ENCODE data around the gene GRIA2. TPM values are rescaled to one million over a fixed set of nuclear protein-coding genes. Genes with fewer than 3 reads are reported as not detected.

The GRIA2 gene
- total RNA-seq, 2 donors from 2014 or later = not detected

DNA sequence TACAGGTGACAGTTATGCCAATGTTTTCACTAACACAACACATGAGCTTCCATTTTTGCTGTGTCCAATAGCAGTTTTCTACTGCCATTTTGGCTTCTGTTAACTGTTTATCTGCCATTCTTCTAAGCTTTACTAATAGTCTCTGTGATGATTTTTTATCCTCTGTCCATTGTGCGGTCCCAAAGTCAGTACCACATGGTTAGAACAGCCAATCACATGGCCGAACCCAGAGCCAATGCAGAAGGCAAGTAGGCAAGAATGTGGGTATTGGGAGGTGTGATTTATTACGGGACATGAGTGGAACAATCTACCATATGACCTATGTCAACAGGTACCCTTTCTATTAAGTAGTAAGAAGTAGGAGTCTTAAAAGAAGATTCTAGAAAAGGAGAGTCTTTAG lies 61.5 kb downstream of the GRIA2 start:
- Mint-ChIP-seq H3K4me1 (ENCODE audit: low read depth in 2 of 2) (no peaks in the 10 kb centered on the region), H3K36me3 (no peaks in the 10 kb centered on the region), H3K27ac (no peak overlapping the region), H3K27me3 (no peaks in the 10 kb centered on the region), H3K9me3 (peaks cover 11% of the 10 kb centered on the region), H3K4me3 (no peak overlapping the region)
- no peak for ATAC-seq
- no peak for DNase-seq (ENCODE audit: low spot score)

DNA sequence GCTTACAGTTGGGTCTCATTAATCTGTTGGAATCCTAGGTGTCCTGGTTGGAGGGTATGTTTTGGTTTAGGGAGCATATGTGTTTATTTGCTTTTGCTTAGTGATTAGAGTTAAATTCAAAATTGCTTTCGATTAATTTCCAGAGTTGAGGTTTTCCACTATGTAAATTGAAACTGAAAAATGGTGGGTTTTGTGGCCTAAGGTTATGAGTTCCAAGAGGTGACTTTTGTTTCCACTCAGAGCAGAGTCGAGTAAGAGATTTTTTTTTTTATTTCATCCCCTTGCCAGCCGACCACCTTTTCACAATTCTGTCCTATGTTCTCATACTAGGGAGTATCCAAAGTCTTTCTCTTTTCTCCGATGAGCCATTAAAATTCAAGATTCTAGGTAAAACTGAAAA lies 66.9 kb downstream of the GRIA2 start:
- DNase-seq (ENCODE audit: low spot score) = no peak
- Mint-ChIP-seq H3K27ac (no peak overlapping the region), H3K4me1 (ENCODE audit: low read depth in 2 of 2) (no peaks in the 10 kb centered on the region), H3K4me3 (no peak overlapping the region), H3K36me3 (no peaks in the 10 kb centered on the region), H3K27me3 (no peaks in the 10 kb centered on the region), H3K9me3 (no peaks in the 10 kb centered on the region)
- ATAC-seq = no peak

DNA sequence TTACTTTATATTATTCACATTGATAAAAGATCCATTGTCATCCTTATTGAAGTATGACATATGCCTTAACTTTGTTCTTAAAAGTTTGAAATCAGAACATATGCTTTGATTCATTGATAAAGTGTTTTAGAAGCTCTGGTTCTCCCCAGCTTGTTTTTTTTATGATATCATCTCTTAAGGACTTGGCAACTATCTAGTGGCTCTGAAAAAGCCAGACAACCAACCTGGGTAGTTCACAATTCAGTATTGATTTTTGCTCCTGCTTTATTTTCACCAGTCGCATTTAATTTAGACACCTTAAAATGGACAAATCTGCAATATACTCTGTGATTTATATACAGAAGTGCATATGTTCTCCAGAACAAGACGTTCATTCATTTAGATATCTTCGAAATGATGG lies 70.1 kb downstream of the GRIA2 start:
- Mint-ChIP-seq H3K27me3 (no peaks in the 10 kb centered on the region), H3K36me3 (no peaks in the 10 kb centered on the region), H3K4me1 (ENCODE audit: low read depth in 2 of 2) (no peaks in the 10 kb centered on the region), H3K27ac (no peak overlapping the region), H3K9me3 (peaks cover 2% of the 10 kb centered on the region), H3K4me3 (no peak overlapping the region)
- DNase-seq (ENCODE audit: low spot score) (no peak), ATAC-seq (no peak)

DNA sequence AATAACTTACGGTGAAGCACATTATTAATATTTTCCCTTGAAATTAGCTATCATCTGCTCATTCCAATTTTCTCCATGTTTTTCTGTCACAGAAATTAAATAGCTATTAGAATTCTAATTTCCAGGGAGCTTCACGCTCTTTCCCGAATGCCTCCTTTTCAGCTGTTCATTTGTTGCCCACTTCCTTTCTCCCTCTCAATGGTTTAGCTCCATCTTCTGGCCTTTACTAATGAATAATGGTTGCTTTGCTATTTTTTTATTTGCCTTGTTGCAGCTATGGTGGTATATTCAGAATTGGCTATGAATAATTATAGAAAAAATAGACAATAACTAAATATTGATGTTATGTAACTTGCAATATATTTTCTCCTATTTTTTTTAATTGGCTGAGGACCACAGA lies 70.5 kb downstream of the GRIA2 start:
- Mint-ChIP-seq H3K27me3 (no peaks in the 10 kb centered on the region), H3K9me3 (peaks cover 2% of the 10 kb centered on the region), H3K36me3 (no peaks in the 10 kb centered on the region), H3K4me1 (ENCODE audit: low read depth in 2 of 2) (no peaks in the 10 kb centered on the region), H3K4me3 (no peak overlapping the region), H3K27ac (no peak overlapping the region)
- DNase-seq (ENCODE audit: low spot score) (no peak), ATAC-seq (no peak)

DNA sequence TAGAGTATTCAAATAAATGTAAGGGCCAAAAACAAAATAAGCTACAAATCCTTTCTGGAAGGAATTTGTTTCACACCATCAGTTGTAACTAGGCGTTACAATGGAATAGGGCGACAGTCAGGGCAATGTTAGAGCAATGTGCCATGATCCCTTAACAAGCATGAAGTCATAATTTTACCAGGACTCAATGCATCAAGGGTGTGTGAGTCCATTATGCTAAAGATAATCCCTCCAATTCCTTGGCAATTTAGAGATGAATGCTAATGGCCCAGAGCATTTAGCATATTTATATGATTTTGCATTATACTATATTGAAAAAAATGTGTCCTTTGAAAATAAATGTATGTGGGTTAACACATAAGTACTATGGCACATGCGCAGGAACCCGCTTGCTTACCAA lies 73.1 kb downstream of the GRIA2 start:
- Mint-ChIP-seq H3K9me3 (peaks cover 5% of the 10 kb centered on the region), H3K27ac (no peak overlapping the region), H3K27me3 (no peaks in the 10 kb centered on the region), H3K4me3 (no peak overlapping the region), H3K36me3 (no peaks in the 10 kb centered on the region), H3K4me1 (ENCODE audit: low read depth in 2 of 2) (no peaks in the 10 kb centered on the region)
- no peak for ATAC-seq
- DNase-seq (ENCODE audit: low spot score) = no peak

DNA sequence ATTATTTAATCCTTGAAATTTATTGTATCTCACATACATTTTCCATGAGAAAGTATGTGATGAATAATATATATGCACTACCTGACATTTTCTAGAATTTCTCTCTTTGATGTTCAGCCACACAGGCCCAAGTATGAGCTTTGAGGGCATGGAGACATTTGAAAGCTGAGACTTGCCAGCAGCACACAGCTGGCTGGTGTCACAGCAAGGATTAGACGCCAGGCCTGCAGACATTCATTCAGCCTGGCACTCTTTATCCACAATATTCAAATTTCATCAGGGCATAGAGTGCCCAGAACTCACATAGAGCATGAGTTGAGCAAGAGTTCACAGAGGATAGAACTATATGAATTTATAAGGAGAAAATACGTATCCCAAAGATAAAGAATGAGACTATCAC lies 74.0 kb downstream of the GRIA2 start:
- DNase-seq (ENCODE audit: low spot score) = no peak
- Mint-ChIP-seq H3K36me3 (no peaks in the 10 kb centered on the region), H3K4me1 (ENCODE audit: low read depth in 2 of 2) (no peaks in the 10 kb centered on the region), H3K27ac (no peak overlapping the region), H3K27me3 (no peaks in the 10 kb centered on the region), H3K4me3 (no peak overlapping the region), H3K9me3 (peaks cover 5% of the 10 kb centered on the region)
- ATAC-seq = no peak

DNA sequence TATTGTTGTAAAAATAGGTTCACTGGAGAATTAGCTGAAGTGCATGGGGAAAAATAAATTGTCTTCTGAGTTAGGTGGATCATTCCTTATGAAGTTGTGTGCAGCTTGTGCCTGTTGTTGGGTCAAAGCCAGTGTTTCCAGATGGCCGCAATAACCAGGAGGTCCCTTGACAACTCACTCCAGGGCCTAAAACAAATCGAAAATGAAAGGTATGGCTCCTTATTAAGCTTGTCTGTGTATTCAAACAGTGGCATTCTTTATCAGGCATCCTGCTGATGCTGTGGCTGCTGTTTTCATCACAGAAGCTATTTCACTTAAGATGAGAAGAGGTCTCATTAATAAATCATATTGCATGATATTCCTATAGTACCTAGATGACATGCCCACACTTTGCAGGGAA lies 80.2 kb downstream of the GRIA2 start:
- no peaks in the 10 kb centered on the region for H3K27me3 Mint-ChIP-seq
- peaks cover 12% of the 10 kb centered on the region for H3K9me3 Mint-ChIP-seq
- ATAC-seq = no peak
- H3K4me1 Mint-ChIP-seq (ENCODE audit: low read depth in 2 of 2) = no peaks in the 10 kb centered on the region
- H3K36me3 Mint-ChIP-seq = peaks cover 4% of the 10 kb centered on the region
- no peak for DNase-seq (ENCODE audit: low spot score)
- no peak overlapping the region for H3K4me3 Mint-ChIP-seq
- no peak overlapping the region for H3K27ac Mint-ChIP-seq

DNA sequence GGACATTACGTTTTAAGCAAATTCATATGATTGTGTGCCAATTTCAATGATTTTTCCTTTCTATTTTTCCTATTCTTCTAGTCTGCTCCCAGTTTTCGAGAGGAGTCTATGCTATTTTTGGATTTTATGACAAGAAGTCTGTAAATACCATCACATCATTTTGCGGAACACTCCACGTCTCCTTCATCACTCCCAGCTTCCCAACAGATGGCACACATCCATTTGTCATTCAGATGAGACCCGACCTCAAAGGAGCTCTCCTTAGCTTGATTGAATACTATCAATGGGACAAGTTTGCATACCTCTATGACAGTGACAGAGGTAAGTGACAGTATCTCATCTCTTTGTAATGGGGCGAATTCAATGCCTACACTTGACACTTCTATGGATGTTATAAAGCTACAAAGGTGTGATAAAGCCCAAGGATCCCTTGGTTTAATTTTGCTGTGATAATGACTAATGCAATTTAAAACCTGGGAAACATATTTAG lies 83.0 kb downstream of the GRIA2 start:
- Mint-ChIP-seq H3K27ac (no peak overlapping the region), H3K4me1 (ENCODE audit: low read depth in 2 of 2) (no peaks in the 10 kb centered on the region), H3K4me3 (no peak overlapping the region), H3K9me3 (peaks cover 14% of the 10 kb centered on the region), H3K27me3 (no peaks in the 10 kb centered on the region), H3K36me3 (peaks cover 4% of the 10 kb centered on the region)
- DNase-seq (ENCODE audit: low spot score) = no peak
- ATAC-seq = no peak

DNA sequence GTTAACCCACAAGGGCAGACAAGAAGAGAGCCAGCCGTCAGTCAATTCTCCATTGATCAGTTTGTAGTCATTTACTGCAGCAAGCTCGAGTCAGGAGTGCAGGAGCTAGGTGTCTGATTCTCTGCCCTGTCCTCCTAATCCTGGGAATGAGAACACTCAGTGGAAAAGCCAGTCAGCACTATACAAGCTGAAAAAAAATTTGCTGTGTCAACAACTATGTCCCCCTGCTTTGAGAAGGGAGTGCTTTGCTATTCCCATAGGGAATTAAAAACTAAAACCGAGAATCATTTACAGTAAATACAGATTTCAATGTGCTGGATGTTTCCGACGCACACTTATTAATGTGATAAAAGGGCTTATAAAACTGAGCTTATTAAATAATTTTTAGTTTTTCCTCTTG lies 84.2 kb downstream of the GRIA2 start:
- no peak overlapping the region for H3K4me3 Mint-ChIP-seq
- DNase-seq (ENCODE audit: low spot score) (no peak), ATAC-seq (no peak)
- peaks cover 4% of the 10 kb centered on the region for H3K36me3 Mint-ChIP-seq
- no peaks in the 10 kb centered on the region for H3K27me3 Mint-ChIP-seq
- peaks cover 14% of the 10 kb centered on the region for H3K9me3 Mint-ChIP-seq
- H3K4me1 Mint-ChIP-seq (ENCODE audit: low read depth in 2 of 2) = no peaks in the 10 kb centered on the region
- H3K27ac Mint-ChIP-seq = no peak overlapping the region

DNA sequence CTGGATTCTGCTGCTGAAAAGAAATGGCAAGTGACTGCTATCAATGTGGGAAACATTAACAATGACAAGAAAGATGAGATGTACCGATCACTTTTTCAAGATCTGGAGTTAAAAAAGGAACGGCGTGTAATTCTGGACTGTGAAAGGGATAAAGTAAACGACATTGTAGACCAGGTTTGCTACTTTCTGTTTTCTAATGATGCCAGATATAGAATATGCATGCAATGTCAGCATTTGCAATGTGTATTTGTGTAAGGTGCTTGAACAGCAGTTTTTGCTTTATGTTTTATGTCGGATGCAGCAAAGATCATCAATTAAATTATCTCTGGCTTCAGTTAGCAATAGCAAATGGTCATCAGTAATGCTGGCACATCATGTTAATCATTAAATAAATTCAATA lies 92.2 kb downstream of the GRIA2 start:
- ATAC-seq (no peak), DNase-seq (ENCODE audit: low spot score) (no peak)
- H3K4me3 Mint-ChIP-seq = no peak overlapping the region
- no peak overlapping the region for H3K27ac Mint-ChIP-seq
- peaks cover 0 to 2% of the 10 kb centered on the region in 2 donors for H3K4me1 Mint-ChIP-seq (ENCODE audit: low read depth in 2 of 2)
- no peaks in the 10 kb centered on the region for H3K36me3 Mint-ChIP-seq
- no peaks in the 10 kb centered on the region for H3K27me3 Mint-ChIP-seq
- H3K9me3 Mint-ChIP-seq = peaks cover 6% of the 10 kb centered on the region

DNA sequence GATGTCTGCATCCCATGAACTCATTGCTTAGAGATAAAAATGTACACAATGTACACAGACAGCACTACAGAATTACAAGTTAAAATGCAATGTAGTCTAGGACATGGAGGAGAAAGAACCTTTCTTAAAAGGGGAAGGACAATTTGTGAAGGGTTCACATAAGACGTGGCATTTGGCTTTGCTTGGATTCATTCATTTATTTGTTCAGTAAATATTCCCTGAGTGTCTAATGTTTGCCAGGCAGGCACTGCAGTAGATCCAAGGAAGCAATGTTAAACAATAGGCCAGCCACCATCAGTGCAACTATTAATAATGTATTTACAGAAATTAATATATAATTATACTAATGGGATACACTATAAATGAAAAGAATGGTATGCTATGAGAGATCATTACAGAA lies 94.4 kb downstream of the GRIA2 start:
- Mint-ChIP-seq H3K27me3 (no peaks in the 10 kb centered on the region), H3K9me3 (peaks cover 6% of the 10 kb centered on the region), H3K27ac (no peak overlapping the region), H3K36me3 (no peaks in the 10 kb centered on the region), H3K4me3 (no peak overlapping the region), H3K4me1 (ENCODE audit: low read depth in 2 of 2) (peaks cover 0 to 2% of the 10 kb centered on the region in 2 donors)
- DNase-seq (ENCODE audit: low spot score) = no peak
- ATAC-seq = no peak

DNA sequence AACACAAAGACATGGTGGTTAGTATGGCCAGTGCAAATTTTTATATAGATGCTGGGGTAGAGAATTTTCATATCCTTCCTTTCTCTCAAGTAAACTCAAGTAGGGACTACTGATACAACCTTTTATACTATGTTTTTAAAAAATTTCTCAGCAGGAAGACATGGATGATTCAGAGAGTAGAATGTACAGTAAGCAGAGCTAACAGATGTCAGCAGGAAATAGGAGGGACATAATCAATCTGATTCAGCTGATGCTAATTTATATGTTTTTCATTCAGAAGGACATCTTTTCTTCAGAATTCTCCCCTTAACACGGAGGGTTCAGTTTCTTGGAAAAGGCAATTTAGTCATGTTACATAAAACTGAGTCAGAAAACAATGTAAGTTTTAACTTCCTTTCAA lies 95.4 kb downstream of the GRIA2 start:
- peaks cover 0 to 2% of the 10 kb centered on the region in 2 donors for H3K4me1 Mint-ChIP-seq (ENCODE audit: low read depth in 2 of 2)
- no peak for ATAC-seq
- peaks cover 6% of the 10 kb centered on the region for H3K9me3 Mint-ChIP-seq
- no peak for DNase-seq (ENCODE audit: low spot score)
- H3K27me3 Mint-ChIP-seq = no peaks in the 10 kb centered on the region
- H3K4me3 Mint-ChIP-seq = no peak overlapping the region
- no peaks in the 10 kb centered on the region for H3K36me3 Mint-ChIP-seq
- no peak overlapping the region for H3K27ac Mint-ChIP-seq

DNA sequence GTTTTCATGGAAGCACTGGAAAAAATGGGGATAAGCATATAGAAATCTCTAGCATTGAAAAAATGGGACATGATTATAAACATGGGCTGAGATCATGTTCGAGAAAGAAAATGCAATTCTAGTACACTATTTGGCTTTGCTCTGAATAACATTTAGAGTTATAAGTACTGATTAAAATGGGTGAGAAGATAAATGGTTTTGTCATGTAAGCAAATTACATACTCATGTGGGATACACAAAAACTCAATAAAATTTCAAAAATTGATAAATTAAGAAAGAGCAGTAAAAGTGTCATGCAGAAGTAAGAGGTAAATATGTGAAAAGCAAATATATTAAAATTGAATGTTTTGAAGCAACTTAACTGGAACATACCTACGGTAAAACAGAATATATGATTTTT lies 99.6 kb downstream of the GRIA2 start:
- peaks cover 4% of the 10 kb centered on the region for H3K36me3 Mint-ChIP-seq
- H3K27ac Mint-ChIP-seq = no peak overlapping the region
- no peak for DNase-seq (ENCODE audit: low spot score)
- H3K4me3 Mint-ChIP-seq = no peak overlapping the region
- H3K4me1 Mint-ChIP-seq (ENCODE audit: low read depth in 2 of 2) = no peaks in the 10 kb centered on the region
- no peaks in the 10 kb centered on the region for H3K27me3 Mint-ChIP-seq
- no peak for ATAC-seq
- H3K9me3 Mint-ChIP-seq = peaks cover 12% of the 10 kb centered on the region

DNA sequence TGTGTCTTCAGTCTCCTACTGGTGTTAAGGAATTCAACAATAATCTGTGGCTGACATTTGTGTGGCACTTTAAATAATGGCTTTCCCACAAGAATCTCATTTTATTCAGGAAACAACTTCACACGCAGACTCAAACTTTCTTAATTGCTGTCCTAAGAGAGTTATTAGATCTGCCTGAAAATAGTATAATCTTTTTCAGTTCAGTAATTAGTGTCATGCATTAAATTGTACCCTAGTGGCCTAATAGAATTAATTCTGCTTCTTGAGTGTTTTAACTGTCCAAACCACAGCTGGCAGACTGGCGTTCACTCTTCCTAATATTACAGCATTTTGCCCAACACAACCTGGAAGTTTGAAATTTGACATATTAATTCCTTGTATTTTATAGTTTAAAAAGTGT lies 107.1 kb downstream of the GRIA2 start:
- DNase-seq (ENCODE audit: low spot score) (no peak), ATAC-seq (no peak)
- Mint-ChIP-seq H3K4me3 (no peak overlapping the region), H3K4me1 (ENCODE audit: low read depth in 2 of 2) (no peaks in the 10 kb centered on the region), H3K27ac (no peak overlapping the region), H3K27me3 (no peaks in the 10 kb centered on the region), H3K36me3 (no peaks in the 10 kb centered on the region), H3K9me3 (peaks cover 15% of the 10 kb centered on the region)

DNA sequence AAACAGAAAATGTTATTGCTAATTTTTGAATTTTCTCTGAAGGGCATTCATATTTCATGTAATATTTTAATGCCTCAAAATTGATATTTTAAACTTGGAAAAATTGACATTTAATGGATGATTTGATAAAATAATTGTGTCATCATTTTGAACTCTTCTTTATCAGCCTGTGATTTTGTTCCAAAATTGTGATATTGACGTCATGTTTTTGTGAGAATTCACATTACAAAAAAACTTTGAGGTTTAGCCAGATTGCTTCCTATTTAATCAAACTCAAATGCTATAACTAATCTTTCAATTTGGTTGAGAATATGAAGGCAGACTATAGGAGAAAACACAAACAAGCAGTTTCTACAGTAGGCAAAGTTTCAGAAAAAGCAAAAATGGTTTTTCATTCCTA lies 137.4 kb downstream of the GRIA2 start:
- DNase-seq (ENCODE audit: low spot score) (no peak), ATAC-seq (no peak)
- H3K9me3 Mint-ChIP-seq = peaks cover 20% of the 10 kb centered on the region
- H3K27ac Mint-ChIP-seq = no peak overlapping the region
- no peaks in the 10 kb centered on the region for H3K27me3 Mint-ChIP-seq
- H3K4me1 Mint-ChIP-seq (ENCODE audit: low read depth in 2 of 2) = no peaks in the 10 kb centered on the region
- H3K4me3 Mint-ChIP-seq = no peak overlapping the region
- no peaks in the 10 kb centered on the region for H3K36me3 Mint-ChIP-seq

All from natural killer cell treated with Interleukin-12 subunit alpha and Interleukin-12 subunit beta and Interleukin-15 and Interleukin-18, amount 100 ng/mL, for 72 hours (primary cell).